ENCODE results near the gene MGLL.

Gene MGLL

DNA sequence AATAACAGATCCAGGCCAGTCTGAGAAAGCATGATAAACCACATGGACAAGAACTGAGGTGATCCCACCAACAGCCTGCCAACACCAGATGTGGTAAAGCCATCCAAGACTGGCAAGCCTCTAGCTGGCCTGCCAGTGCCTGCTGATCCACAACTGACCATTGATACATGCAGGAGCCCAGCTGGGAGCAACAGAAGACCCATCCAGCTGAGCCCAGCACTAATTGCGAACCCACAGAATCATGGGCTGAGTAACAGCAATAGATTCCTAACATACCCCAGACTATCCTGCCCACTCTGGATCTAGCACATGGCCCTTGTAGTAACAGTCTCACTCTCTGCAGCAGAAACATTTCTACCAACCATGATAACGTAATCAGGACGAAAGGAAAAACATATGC is 10.6 kb downstream of the MGLL start:
- no peaks in the 10 kb centered on the region for H3F3A ChIP-seq (ENCODE audit: insufficient read depth)
- H3K36me3 ChIP-seq (ENCODE audit: low read length) = no peaks in the 10 kb centered on the region
- H3K27ac ChIP-seq (ENCODE audit: low read depth, low read length) = no peak overlapping the region
- H3K9ac ChIP-seq (ENCODE audit: low read length) = no peak overlapping the region
- no peaks in the 10 kb centered on the region for H4K20me1 ChIP-seq (ENCODE audit: low read depth, low read length)
- H3K9me3 ChIP-seq (ENCODE audit: insufficient read depth, low read length) = no peaks in the 10 kb centered on the region
- H3K27me3 ChIP-seq (ENCODE audit: low read length) = no peaks in the 10 kb centered on the region
- H3K9me2 ChIP-seq (replicated peaks; ENCODE audit: insufficient read depth, low read length) = no peaks in the 10 kb centered on the region
- no peak overlapping the region for H2AFZ ChIP-seq (ENCODE audit: low read depth, low read length, severe bottlenecking)
- TF ChIP-seq, protein P1, sequence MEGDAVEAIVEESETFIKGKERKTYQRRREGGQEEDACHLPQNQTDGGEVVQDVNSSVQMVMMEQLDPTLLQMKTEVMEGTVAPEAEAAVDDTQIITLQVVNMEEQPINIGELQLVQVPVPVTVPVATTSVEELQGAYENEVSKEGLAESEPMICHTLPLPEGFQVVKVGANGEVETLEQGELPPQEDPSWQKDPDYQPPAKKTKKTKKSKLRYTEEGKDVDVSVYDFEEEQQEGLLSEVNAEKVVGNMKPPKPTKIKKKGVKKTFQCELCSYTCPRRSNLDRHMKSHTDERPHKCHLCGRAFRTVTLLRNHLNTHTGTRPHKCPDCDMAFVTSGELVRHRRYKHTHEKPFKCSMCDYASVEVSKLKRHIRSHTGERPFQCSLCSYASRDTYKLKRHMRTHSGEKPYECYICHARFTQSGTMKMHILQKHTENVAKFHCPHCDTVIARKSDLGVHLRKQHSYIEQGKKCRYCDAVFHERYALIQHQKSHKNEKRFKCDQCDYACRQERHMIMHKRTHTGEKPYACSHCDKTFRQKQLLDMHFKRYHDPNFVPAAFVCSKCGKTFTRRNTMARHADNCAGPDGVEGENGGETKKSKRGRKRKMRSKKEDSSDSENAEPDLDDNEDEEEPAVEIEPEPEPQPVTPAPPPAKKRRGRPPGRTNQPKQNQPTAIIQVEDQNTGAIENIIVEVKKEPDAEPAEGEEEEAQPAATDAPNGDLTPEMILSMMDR (IDR thresholded peaks at IDR 0.05; ENCODE audit: insufficient read depth, low read length, poor library complexity, severe bottlenecking) = no peak
- no peak for TF ChIP-seq EZH2phosphoT487 (conservative IDR thresholded peaks at IDR 0.05; ENCODE audit: low read length)
- no peak overlapping the region for H3K4me2 ChIP-seq (ENCODE audit: low read depth, low read length, poor library complexity, severe bottlenecking)
- no peaks in the 10 kb centered on the region for H3K79me2 ChIP-seq (ENCODE audit: insufficient read depth, low read length)
- H3K4me3 ChIP-seq (ENCODE audit: insufficient read depth, low read length, poor library complexity, severe bottlenecking) = no peak overlapping the region

DNA sequence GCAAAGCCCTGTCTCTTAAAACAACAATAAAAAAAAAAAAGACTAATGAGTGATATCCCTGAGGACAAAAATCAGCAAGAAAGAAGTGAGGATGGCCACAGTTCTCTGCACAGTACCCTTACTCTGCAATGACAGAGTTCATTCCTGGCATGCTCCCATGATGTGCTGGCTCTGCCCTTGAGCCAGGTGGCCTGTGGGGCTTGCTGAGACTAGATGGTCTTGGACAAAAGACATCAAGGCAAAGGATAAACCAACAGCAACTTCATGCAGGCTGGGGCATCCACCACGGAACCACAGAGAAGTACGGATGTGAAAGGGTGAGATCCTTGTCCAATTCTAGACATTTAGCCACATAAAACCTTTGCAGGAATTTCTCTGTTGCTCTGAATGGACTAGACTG is 12.7 kb downstream of the MGLL start:
- no peak overlapping the region for H2AFZ ChIP-seq (ENCODE audit: low read depth, low read length, severe bottlenecking)
- H3K27ac ChIP-seq (ENCODE audit: low read depth, low read length) = no peak overlapping the region
- H3K9me3 ChIP-seq (ENCODE audit: insufficient read depth, low read length) = no peaks in the 10 kb centered on the region
- H3K79me2 ChIP-seq (ENCODE audit: insufficient read depth, low read length) = no peaks in the 10 kb centered on the region
- no peak overlapping the region for H3K4me2 ChIP-seq (ENCODE audit: low read depth, low read length, poor library complexity, severe bottlenecking)
- H3K9ac ChIP-seq (ENCODE audit: low read length) = no peak overlapping the region
- no peak for TF ChIP-seq EZH2phosphoT487 (conservative IDR thresholded peaks at IDR 0.05; ENCODE audit: low read length)
- no peaks in the 10 kb centered on the region for H3K27me3 ChIP-seq (ENCODE audit: low read length)
- H4K20me1 ChIP-seq (ENCODE audit: low read depth, low read length) = no peaks in the 10 kb centered on the region
- no peak overlapping the region for H3K4me3 ChIP-seq (ENCODE audit: insufficient read depth, low read length, poor library complexity, severe bottlenecking)
- H3K36me3 ChIP-seq (ENCODE audit: low read length) = no peaks in the 10 kb centered on the region
- no peaks in the 10 kb centered on the region for H3K9me2 ChIP-seq (replicated peaks; ENCODE audit: insufficient read depth, low read length)
- no peaks in the 10 kb centered on the region for H3F3A ChIP-seq (ENCODE audit: insufficient read depth)

DNA sequence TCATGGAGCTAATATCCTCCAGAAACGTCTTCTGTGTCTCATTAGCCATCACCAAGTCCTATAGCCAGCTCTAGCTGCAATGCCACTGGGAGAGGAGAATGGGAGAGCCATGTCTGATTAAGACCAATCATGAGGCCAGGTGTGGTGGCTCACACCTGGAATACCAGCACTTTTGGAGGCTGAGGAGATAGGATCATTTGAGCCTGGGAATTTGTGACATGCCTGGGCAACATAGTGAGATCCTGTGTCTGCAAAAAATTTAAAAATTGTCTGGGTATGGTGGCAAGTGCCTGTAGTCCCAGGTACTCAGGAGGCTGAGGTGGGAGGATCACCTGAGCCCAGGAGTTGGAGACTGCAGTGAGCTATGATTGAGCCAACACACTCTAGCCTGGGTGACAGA is 13.1 kb downstream of the MGLL start:
- H3K9me2 ChIP-seq (replicated peaks; ENCODE audit: insufficient read depth, low read length) = no peaks in the 10 kb centered on the region
- no peaks in the 10 kb centered on the region for H3K79me2 ChIP-seq (ENCODE audit: insufficient read depth, low read length)
- H3K27ac ChIP-seq (ENCODE audit: low read depth, low read length) = no peak overlapping the region
- H4K20me1 ChIP-seq (ENCODE audit: low read depth, low read length) = no peaks in the 10 kb centered on the region
- H3F3A ChIP-seq (ENCODE audit: insufficient read depth) = no peaks in the 10 kb centered on the region
- no peak overlapping the region for H2AFZ ChIP-seq (ENCODE audit: low read depth, low read length, severe bottlenecking)
- H3K4me3 ChIP-seq (ENCODE audit: insufficient read depth, low read length, poor library complexity, severe bottlenecking) = no peak overlapping the region
- H3K27me3 ChIP-seq (ENCODE audit: low read length) = no peaks in the 10 kb centered on the region
- no peak overlapping the region for H3K9ac ChIP-seq (ENCODE audit: low read length)
- H3K4me2 ChIP-seq (ENCODE audit: low read depth, low read length, poor library complexity, severe bottlenecking) = no peak overlapping the region
- H3K36me3 ChIP-seq (ENCODE audit: low read length) = no peaks in the 10 kb centered on the region
- TF ChIP-seq, protein P1 (IDR thresholded peaks at IDR 0.05; ENCODE audit: insufficient read depth, low read length, poor library complexity, severe bottlenecking) = no peak
- TF ChIP-seq EZH2phosphoT487 (conservative IDR thresholded peaks at IDR 0.05; ENCODE audit: low read length) = no peak
- H3K9me3 ChIP-seq (ENCODE audit: insufficient read depth, low read length) = no peaks in the 10 kb centered on the region

DNA sequence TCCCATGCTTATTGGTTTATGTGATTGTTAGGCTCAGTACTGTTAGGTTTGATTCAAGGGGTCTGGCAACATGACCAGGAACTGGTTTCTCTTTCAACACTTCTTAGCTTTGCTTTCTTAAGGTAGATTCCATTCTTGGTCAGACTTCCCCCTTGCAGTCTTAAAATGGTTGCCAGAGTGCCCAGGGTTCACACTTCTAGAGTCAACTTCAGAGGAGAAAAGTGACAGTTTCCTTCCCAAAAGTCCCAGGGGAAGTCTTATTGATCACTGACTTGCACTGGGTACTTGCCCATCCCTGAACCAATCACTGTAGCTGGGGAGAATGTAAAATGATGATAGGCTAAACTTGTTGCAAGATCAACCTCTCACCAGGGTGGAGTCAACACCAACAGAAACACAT is 14.1 kb downstream of the MGLL start:
- H3K27ac ChIP-seq (ENCODE audit: low read depth, low read length) = no peak overlapping the region
- no peaks in the 10 kb centered on the region for H3K27me3 ChIP-seq (ENCODE audit: low read length)
- no peaks in the 10 kb centered on the region for H3K9me2 ChIP-seq (replicated peaks; ENCODE audit: insufficient read depth, low read length)
- H3K9ac ChIP-seq (ENCODE audit: low read length) = no peak overlapping the region
- no peaks in the 10 kb centered on the region for H4K20me1 ChIP-seq (ENCODE audit: low read depth, low read length)
- no peaks in the 10 kb centered on the region for H3K36me3 ChIP-seq (ENCODE audit: low read length)
- no peak overlapping the region for H3K4me2 ChIP-seq (ENCODE audit: low read depth, low read length, poor library complexity, severe bottlenecking)
- no peaks in the 10 kb centered on the region for H3K79me2 ChIP-seq (ENCODE audit: insufficient read depth, low read length)
- no peaks in the 10 kb centered on the region for H3K9me3 ChIP-seq (ENCODE audit: insufficient read depth, low read length)
- no peak overlapping the region for H3K4me3 ChIP-seq (ENCODE audit: insufficient read depth, low read length, poor library complexity, severe bottlenecking)
- TF ChIP-seq, protein P1 (IDR thresholded peaks at IDR 0.05; ENCODE audit: insufficient read depth, low read length, poor library complexity, severe bottlenecking) = no peak
- no peak for TF ChIP-seq EZH2phosphoT487 (conservative IDR thresholded peaks at IDR 0.05; ENCODE audit: low read length)
- H3F3A ChIP-seq (ENCODE audit: insufficient read depth) = no peaks in the 10 kb centered on the region
- no peak overlapping the region for H2AFZ ChIP-seq (ENCODE audit: low read depth, low read length, severe bottlenecking)
